PC-3 (cell line): ENCODE results near the gene AMPD2. TPM values are rescaled to one million over a fixed set of nuclear protein-coding genes. Genes with fewer than 3 reads are reported as not detected.

Source experiments
- ATAC-seq: fragments of 200-7000 bp; cut with Tn5 transposase; 2 replicates; pipeline ENCODE4 v1.9.1; 2020; ENCODE audit warnings: mild to moderate bottlenecking, moderate library complexity
- BruUV-seq: library from RNA; stranded (reverse); fragments of 400-500 nt; replicated peaks from 2 replicates; lab custom pipeline; 2021; lab: Mats Ljungman, UMichigan
- CTCF ChIA-PET: fragments of 300-600 bp; sonication (Branson Sonifier 250); formaldehyde crosslinking; loops from one replicate; lab custom pipeline; 2022; ENCODE audit warnings: antibody characterized with exemption; lab: Charles Lee
- POLR2A ChIA-PET: fragments of 300-600 bp; sonication (Branson Sonifier 250); formaldehyde crosslinking; loops from one replicate; lab custom pipeline; 2022; ENCODE audit warnings: antibody characterized with exemption; ENCODE audit not compliant: unreplicated experiment; lab: Charles Lee
- DNase-seq: peaks from one replicate; pipeline ENCODE4 v3.0.0-alpha.2; 2015
- H2AFZ ChIP-seq: fragments of 300-600 bp; sonication (generic); 2 replicates; pipeline ENCODE4 v1.6.0; 2016; ENCODE audit warnings: antibody characterized with exemption, low read length
- H3F3A ChIP-seq: fragments of 300-600 bp; sonication (generic); one replicate; pipeline ENCODE4 v1.6.0; 2017; ENCODE audit warnings: antibody characterized with exemption, low read length, control low read depth, mild to moderate bottlenecking; ENCODE audit not compliant: unreplicated experiment
- H3K27ac ChIP-seq: fragments of 300-600 bp; sonication (generic); 2 replicates; pipeline ENCODE4 v1.5.1; 2016; ENCODE audit warnings: mild to moderate bottlenecking, low read length
- H3K27me3 ChIP-seq: fragments of 300-600 bp; sonication (generic); 2 replicates; pipeline ENCODE4 v1.6.1; 2016; ENCODE audit warnings: low read length, mixed read lengths
- H3K36me3 ChIP-seq: fragments of 300-600 bp; sonication (generic); 2 replicates; pipeline ENCODE4 v1.6.1; 2016; ENCODE audit warnings: low read depth, mixed run types, low read length, mixed read lengths
- H3K4me1 ChIP-seq: fragments of 300-600 bp; sonication (generic); 2 replicates; pipeline ENCODE4 v1.5.1; 2016; ENCODE audit warnings: low read length; ENCODE audit not compliant: insufficient read depth
- H3K4me2 ChIP-seq: fragments of 300-600 bp; sonication (generic); 2 replicates; pipeline ENCODE4 v1.6.0; 2016; ENCODE audit warnings: low read length
- H3K4me3 ChIP-seq: fragments of 300-600 bp; sonication (generic); 2 replicates; pipeline ENCODE4 v1.5.1; 2016; ENCODE audit warnings: mild to moderate bottlenecking, low read length, mixed read lengths
- H3K79me2 ChIP-seq: fragments of 300-600 bp; sonication (generic); 2 replicates; pipeline ENCODE4 v1.6.1; 2017; ENCODE audit warnings: low read length, mixed read lengths
- H3K9ac ChIP-seq: fragments of 300-600 bp; sonication (generic); 2 replicates; pipeline ENCODE4 v1.6.0; 2016; ENCODE audit warnings: mild to moderate bottlenecking, low read length
- H3K9me2 ChIP-seq: fragments of 300-600 bp; sonication (generic); replicated peaks from 2 replicates; pipeline ENCODE4 v1.6.1; 2016; ENCODE audit warnings: mixed run types, low read length, mixed read lengths
- H3K9me3 ChIP-seq: fragments of 300-600 bp; sonication (generic); 2 replicates; pipeline ENCODE4 v1.6.1; 2016; ENCODE audit warnings: low read length, mixed read lengths
- H4K20me1 ChIP-seq: fragments of 300-600 bp; sonication (generic); 2 replicates; pipeline ENCODE4 v1.6.1; 2016; ENCODE audit warnings: low read length, mixed read lengths
- CTCF ChIP-seq: fragments of 300-600 bp; sonication (generic); conservative IDR thresholded peaks from 2 replicates; pipeline ENCODE4 v1.5.1; 2017; ENCODE audit warnings: antibody characterized with exemption, low read depth, mild to moderate bottlenecking, low read length
- EZH2 ChIP-seq: fragments of 300-600 bp; sonication (generic); IDR thresholded peaks from one replicate; pipeline ENCODE4 v1.6.1; 2017; ENCODE audit warnings: antibody characterized with exemption, mild to moderate bottlenecking, low read length; ENCODE audit not compliant: unreplicated experiment
- EZH2phosphoT487 ChIP-seq: fragments of 300-600 bp; sonication (generic); IDR thresholded peaks from 2 replicates; pipeline ENCODE4 v1.6.1; 2018; ENCODE audit warnings: mild to moderate bottlenecking, antibody characterized with exemption, low read length, borderline replicate concordance
- intact Hi-C: fragments of 100-400 bp; cut with micrococcal nuclease; formaldehyde crosslinking; loops from 2 replicates; pipeline ENCODE4 v1.9.0; 2023
- total RNA-seq: library from RNA; depleted of rRNA; stranded (reverse); fragments of >200 nt; gene quantifications from 2 replicates; pipeline ENCODE4 v1.2.3, GENCODE V29; 2014

Gene AMPD2
- total RNA-seq, 1 experiment from 2014 or later = 75.3 TPM

GRCh38 chr1:109634771-109635750, 15.4 kb downstream of the AMPD2 start:
- ChIA-PET POLR2A (interaction anchor here (0.6 kb wide), 1 partner anchor 89 kb away, joined by 4 read pairs; no protein-coding TSS in a partner anchor), CTCF (no interaction called here)
- Histone ChIP-seq H3K4me3 (no peak overlapping the region), H3K9ac (no peak overlapping the region), H4K20me1 (no peaks in the 10 kb centered on the region), H3K4me1 (no peaks in the 10 kb centered on the region), H3K27ac (no peak overlapping the region), H3K36me3 (peaks cover 13% of the 10 kb centered on the region), H3K9me2 (no peaks in the 10 kb centered on the region), H2AFZ (no peak overlapping the region), H3F3A (no peaks in the 10 kb centered on the region), H3K27me3 (no peaks in the 10 kb centered on the region), H3K4me2 (no peak overlapping the region), H3K9me3 (no peaks in the 10 kb centered on the region), H3K79me2 (no peaks in the 10 kb centered on the region)
- intact Hi-C loops = no loop called here
- no TSS peak for BruUV-seq
- no peak for ATAC-seq
- no peak for DNase-seq
- TF ChIP-seq EZH2phosphoT487 (no peak), EZH2 (no peak), CTCF (no peak)

GRCh38 chr1:109635862-109636200, 16.2 kb downstream of the AMPD2 start:
- no peak overlapping the region for H3K9ac ChIP-seq
- H3K79me2 ChIP-seq = no peaks in the 10 kb centered on the region
- TF ChIP-seq EZH2 (no peak), CTCF (no peak), EZH2phosphoT487 (no peak)
- no peak overlapping the region for H3K27ac ChIP-seq
- peaks cover 10% of the 10 kb centered on the region for H3K36me3 ChIP-seq
- no peaks in the 10 kb centered on the region for H3K9me3 ChIP-seq
- no peaks in the 10 kb centered on the region for H3K27me3 ChIP-seq
- ATAC-seq (peak; percentile 14; the same call in 1 of the 2 replicates), DNase-seq (no peak)
- H3F3A ChIP-seq = no peaks in the 10 kb centered on the region
- POLR2A ChIA-PET = interaction anchor here (0.6 kb wide), 1 partner anchor 90 kb away, joined by 4 read pairs; no protein-coding TSS in a partner anchor
- no TSS peak for BruUV-seq
- H4K20me1 ChIP-seq = no peaks in the 10 kb centered on the region
- H2AFZ ChIP-seq = no peak overlapping the region
- H3K4me1 ChIP-seq = no peaks in the 10 kb centered on the region
- intact Hi-C loops = no loop called here
- H3K4me3 ChIP-seq = no peak overlapping the region
- no peak overlapping the region for H3K4me2 ChIP-seq
- no peaks in the 10 kb centered on the region for H3K9me2 ChIP-seq
- CTCF ChIA-PET = no interaction called here
